Endothelial cell of umbilical vein (primary cell): ENCODE results near the gene PDE8B. TPM values are rescaled to one million over a fixed set of nuclear protein-coding genes. Genes with fewer than 3 reads are reported as not detected.

Source experiments
- BruUV-seq: library from RNA; stranded (reverse); fragments of 400-500 nt; replicated peaks from 2 replicates; lab custom pipeline; 2021; lab: Mats Ljungman, UMichigan
- CTCF ChIA-PET: fragments of 300-600, 350-600 bp; sonication (Branson Sonifier 250); formaldehyde crosslinking; loops from one replicate; lab custom pipeline; 2021; ENCODE audit warnings: antibody characterized with exemption, inconsistent platforms; lab: Charles Lee
- POLR2A ChIA-PET: fragments of 300-600, 350-600 bp; sonication (Branson Sonifier 250); formaldehyde crosslinking; loops from one replicate; lab custom pipeline; 2021; ENCODE audit warnings: antibody characterized with exemption, inconsistent platforms; lab: Charles Lee
- DNase-seq: peaks from one replicate; pipeline ENCODE4 v3.0.0-alpha.2; 2011; ENCODE audit warnings: low read depth, low spot score
- FAIRE-seq: peaks from 2 replicates; lab custom pipeline; 2011; peaks lifted over from hg19 to GRCh38; lab: Jason Lieb, UNC
- H2AFZ ChIP-seq: 2 replicates; pipeline ENCODE4 v1.6.0; 2012; ENCODE audit warnings: low read depth, low read length, control low read depth, inconsistent platforms
- H3K27ac ChIP-seq: 2 replicates; pipeline ENCODE4 v1.5.1; 2011; ENCODE audit warnings: low read depth, mild to moderate bottlenecking, control low read depth, low read length, moderate library complexity; ENCODE audit not compliant: insufficient read depth
- H3K27me3 ChIP-seq, 2 experiments: 2 replicates each; pipeline versions ENCODE4 v1.6.0 to v1.6.1; 2011; ENCODE audit warnings: low read length in 2 of 2, mixed read lengths in 1 of 2; ENCODE audit not compliant: control insufficient read depth in 2 of 2, insufficient read depth in 2 of 2
- H3K36me3 ChIP-seq, 2 experiments: 2 replicates in 1 of 2; 3 replicates in 1 of 2; pipeline ENCODE4 v1.5.1; 2011; ENCODE audit warnings: low read length in 2 of 2, mild to moderate bottlenecking in 1 of 2, moderate library complexity in 1 of 2; ENCODE audit not compliant: control insufficient read depth in 2 of 2, insufficient read depth in 2 of 2; ENCODE audit errors: extremely low read depth in 1 of 2
- H3K4me1 ChIP-seq: 3 replicates; pipeline ENCODE4 v1.5.1; 2011; ENCODE audit warnings: mild to moderate bottlenecking, low read length; ENCODE audit not compliant: control insufficient read depth, insufficient read depth; ENCODE audit errors: extremely low read depth
- H3K4me2 ChIP-seq: 2 replicates; pipeline ENCODE4 v1.6.1; 2011; ENCODE audit warnings: low read length, control low read depth, mixed read lengths; ENCODE audit not compliant: insufficient read depth
- H3K4me3 ChIP-seq, 3 experiments: fragments of 200-600 bp in 1 of 3; sonication (generic), shearing (Covaris generic) in 1 of 3; replicated peaks in 1 of 3; 2 replicates each; pipeline ENCODE4 v1.5.1; 2011 to 2016; ENCODE audit warnings: control low read depth in 3 of 3, low read length in 3 of 3, mild to moderate bottlenecking in 2 of 3, inconsistent platforms in 1 of 3, low read depth in 1 of 3, moderate library complexity in 1 of 3; ENCODE audit not compliant: insufficient read depth in 1 of 3
- H3K79me2 ChIP-seq: 2 replicates; pipeline ENCODE4 v1.6.0; 2012; ENCODE audit warnings: low read length, inconsistent platforms; ENCODE audit not compliant: control insufficient read depth, insufficient read depth
- H3K9ac ChIP-seq: replicated peaks from 2 replicates; pipeline ENCODE3; 2011; ENCODE audit warnings: low read length, control low read depth; ENCODE audit not compliant: insufficient read depth; ENCODE audit errors: extremely low read depth
- H3K9me1 ChIP-seq: replicated peaks from 3 replicates; pipeline ENCODE4 v1.6.0; 2011; ENCODE audit warnings: mild to moderate bottlenecking, low read length; ENCODE audit not compliant: control insufficient read depth, insufficient read depth; ENCODE audit errors: extremely low read depth
- H3K9me3 ChIP-seq: replicated peaks from 2 replicates; pipeline ENCODE4 v1.5.1; 2012; ENCODE audit warnings: low read length, inconsistent platforms; ENCODE audit not compliant: control insufficient read depth, insufficient read depth
- H4K20me1 ChIP-seq: replicated peaks from 2 replicates; pipeline ENCODE3; 2011; ENCODE audit warnings: mild to moderate bottlenecking, low read length; ENCODE audit not compliant: control insufficient read depth, insufficient read depth; ENCODE audit errors: extremely low read depth
- CTCF ChIP-seq, 2 donors: IDR thresholded peaks; 1 replicate in 1 of 2; 2 replicates in 1 of 2; pipeline ENCODE4 v1.5.1; 2011; ENCODE audit warnings: low read length in 2 of 2, mild to moderate bottlenecking in 2 of 2, moderate library complexity in 2 of 2, control low read depth in 1 of 2, inconsistent platforms in 1 of 2, low read depth in 1 of 2; ENCODE audit not compliant: insufficient read depth in 1 of 2; ENCODE audit errors: extremely low read depth in 1 of 2
- EZH2 ChIP-seq: IDR thresholded peaks from 2 replicates; pipeline ENCODE4 v1.6.1; 2012; ENCODE audit warnings: borderline replicate concordance, low read depth, mild to moderate bottlenecking, moderate library complexity, low read length, inconsistent platforms; ENCODE audit not compliant: severe bottlenecking
- FOS ChIP-seq: IDR thresholded peaks from 2 replicates; pipeline ENCODE4 v1.6.1; 2011; ENCODE audit warnings: mild to moderate bottlenecking, low read length, moderate library complexity, borderline replicate concordance; ENCODE audit not compliant: insufficient read depth
- GATA2 ChIP-seq: IDR thresholded peaks from 2 replicates; pipeline ENCODE4 v1.7.0; 2011; ENCODE audit warnings: low read depth, mild to moderate bottlenecking, moderate library complexity, mixed read lengths, low read length; ENCODE audit not compliant: insufficient read length, insufficient read depth
- JUN ChIP-seq: IDR thresholded peaks from 2 replicates; pipeline ENCODE4 v1.6.1; 2011; ENCODE audit warnings: borderline replicate concordance, low read depth; ENCODE audit not compliant: insufficient read length, insufficient read depth
- MAX ChIP-seq: IDR thresholded peaks from 2 replicates; pipeline ENCODE4 v1.6.1; 2011; ENCODE audit not compliant: insufficient read depth, insufficient read length
- POLR2AphosphoS5 ChIP-seq: IDR thresholded peaks from 2 replicates; pipeline ENCODE4 v1.6.1; 2012; ENCODE audit warnings: low read depth, mild to moderate bottlenecking, control low read depth, low read length, moderate library complexity; ENCODE audit not compliant: insufficient read depth
- dilution Hi-C: fragments of 300-500 bp; cut with MboI; formaldehyde crosslinking; loops from one replicate; pipeline ENCODE4 v1.15.0; 2019; ENCODE audit warnings: low sequenced_read_pairs; ENCODE audit not compliant: extremely low pct_ligation_motif_present
- intact Hi-C: fragments of 100-400 bp; cut with micrococcal nuclease; formaldehyde crosslinking; loops from one replicate; pipeline ENCODE4 v1.10.0; 2022
- polyA plus RNA-seq, 4 experiments: library from polyadenylated mRNA; depleted of rRNA in 3 of 4; stranded (reverse) in 3 of 4; unstranded in 1 of 4; fragments of >200 nt; gene quantifications; 2 replicates each; pipeline versions ENCODE4 v1.2.1 to v1.2.3, GENCODE V29; 2011 to 2012; ENCODE audit warnings: missing spikeins in 1 of 4
- total RNA-seq: library from RNA; stranded (reverse); gene quantifications from 2 replicates; pipeline ENCODE4 v1.2.3, GENCODE V29; 2021

The PDE8B gene
- total and polyA plus RNA-seq, 2 donors (not counting 3 experiments of a cell fraction or from before 2014, with no cell fraction given) = not detected

DNA sequence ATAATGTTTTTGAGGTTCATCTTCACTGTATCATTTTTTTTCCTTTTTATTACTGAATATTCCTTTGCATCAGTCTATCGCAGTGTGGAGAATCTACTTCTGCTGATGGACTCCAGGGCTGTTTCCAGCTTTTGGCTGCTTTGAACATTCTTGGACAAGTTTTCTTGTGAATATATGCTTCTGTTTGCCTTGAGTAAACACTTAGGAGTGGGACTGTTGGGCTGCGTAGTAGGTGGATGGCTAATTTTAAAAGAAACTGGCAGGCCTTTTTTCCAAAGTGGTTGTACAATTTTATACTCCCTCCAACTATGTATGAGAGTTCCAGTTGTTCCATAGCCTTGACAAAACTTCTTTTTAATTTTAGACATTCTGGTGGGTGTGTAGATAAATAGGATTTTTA lies 179.3 kb downstream of the PDE8B start:
- Histone ChIP-seq H3K9me3 (no peaks in the 10 kb centered on the region), H3K79me2 (no peaks in the 10 kb centered on the region), H3K9ac (no peak overlapping the region), H3K4me1 (no peaks in the 10 kb centered on the region), H3K9me1 (no peaks in the 10 kb centered on the region), H3K27me3 (no peaks in the 10 kb centered on the region), H3K27ac (no peak overlapping the region), H3K4me3 (no peak overlapping the region), H3K4me2 (no peak overlapping the region), H4K20me1 (no peaks in the 10 kb centered on the region), H2AFZ (no peak overlapping the region), H3K36me3 (no peaks in the 10 kb centered on the region)
- ChIA-PET CTCF (no interaction called here), POLR2A (no interaction called here)
- dilution Hi-C loops (no loop called here), intact Hi-C loops (no loop called here)
- FAIRE-seq = no peak
- BruUV-seq = no TSS peak
- DNase-seq = no peak
- TF ChIP-seq MAX (no peak), JUN (no peak), GATA2 (no peak)

DNA sequence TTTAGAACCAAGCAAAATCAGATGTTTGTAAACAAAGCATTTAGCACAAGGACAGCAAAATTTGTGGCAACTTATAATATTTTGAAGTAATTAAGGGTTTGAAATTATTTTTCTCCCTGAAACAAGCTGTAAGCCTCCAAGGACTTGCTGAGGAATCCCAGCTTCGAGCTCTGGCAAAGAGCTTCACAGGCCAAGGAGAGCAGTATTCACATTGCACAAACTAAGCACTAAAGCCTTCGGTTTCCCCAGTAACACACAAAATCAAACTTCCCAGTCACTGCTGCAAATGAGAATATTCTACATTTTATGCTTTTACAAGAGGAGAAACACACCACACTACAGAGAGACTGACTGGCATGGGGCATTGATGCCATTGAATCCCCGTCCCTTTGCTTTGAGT lies 179.7 kb downstream of the PDE8B start:
- no peak for FAIRE-seq
- TF ChIP-seq EZH2 (no peak), GATA2 (no peak), FOS (no peak), POLR2AphosphoS5 (no peak), CTCF (IDR thresholded peaks at IDR 0.05; ENCODE audit: extremely low read depth in 1 of 2, insufficient read depth in 1 of 2, low read depth in 1 of 2, low read length in 2 of 2) (no peak), JUN (no peak), MAX (no peak)
- Histone ChIP-seq H4K20me1 (no peaks in the 10 kb centered on the region), H3K9me1 (no peaks in the 10 kb centered on the region), H3K9ac (no peak overlapping the region), H3K4me2 (no peak overlapping the region), H3K4me3 (no peak overlapping the region), H3K27ac (no peak overlapping the region), H3K9me3 (no peaks in the 10 kb centered on the region), H3K36me3 (no peaks in the 10 kb centered on the region), H3K79me2 (no peaks in the 10 kb centered on the region), H2AFZ (no peak overlapping the region), H3K4me1 (no peaks in the 10 kb centered on the region), H3K27me3 (no peaks in the 10 kb centered on the region)
- intact Hi-C loops = no loop called here
- POLR2A ChIA-PET = no interaction called here
- no peak for DNase-seq
- CTCF ChIA-PET = no interaction called here
- dilution Hi-C loops = no loop called here
- BruUV-seq = no TSS peak
